Activated T-cell treated with anti-CD3 and anti-CD28 coated beads, Interleukin-2, amount 50 U/mL, for 48 hours (primary cell): Measurements from ENCODE around the gene CIZ1.

Experiments used
- DNase-seq, 2 experiments: peaks; one replicate each; pipeline ENCODE4 v3.0.0-alpha.2; 2020

Gene CIZ1

DNA sequence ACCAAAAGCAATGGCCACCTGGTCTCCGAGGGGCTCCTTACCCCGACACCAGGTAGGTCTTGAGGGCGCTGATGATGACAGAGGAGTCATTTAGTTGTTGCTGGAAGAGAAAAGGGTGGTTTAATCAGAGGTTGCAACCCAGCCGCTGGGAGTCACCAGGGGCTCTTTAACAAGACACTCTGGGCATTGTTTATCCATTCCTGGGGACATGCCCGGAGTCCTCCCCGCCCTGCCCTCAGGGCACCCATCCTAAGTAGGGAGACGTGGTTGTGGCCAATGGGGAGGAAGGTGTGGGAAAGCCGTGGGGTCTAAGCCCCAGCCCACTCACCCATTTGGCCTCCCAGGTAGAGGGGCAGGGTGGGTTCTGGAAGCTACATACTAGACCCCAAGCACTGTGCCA is 66.9 kb downstream of the CIZ1 start:
- no peak for DNase-seq

DNA sequence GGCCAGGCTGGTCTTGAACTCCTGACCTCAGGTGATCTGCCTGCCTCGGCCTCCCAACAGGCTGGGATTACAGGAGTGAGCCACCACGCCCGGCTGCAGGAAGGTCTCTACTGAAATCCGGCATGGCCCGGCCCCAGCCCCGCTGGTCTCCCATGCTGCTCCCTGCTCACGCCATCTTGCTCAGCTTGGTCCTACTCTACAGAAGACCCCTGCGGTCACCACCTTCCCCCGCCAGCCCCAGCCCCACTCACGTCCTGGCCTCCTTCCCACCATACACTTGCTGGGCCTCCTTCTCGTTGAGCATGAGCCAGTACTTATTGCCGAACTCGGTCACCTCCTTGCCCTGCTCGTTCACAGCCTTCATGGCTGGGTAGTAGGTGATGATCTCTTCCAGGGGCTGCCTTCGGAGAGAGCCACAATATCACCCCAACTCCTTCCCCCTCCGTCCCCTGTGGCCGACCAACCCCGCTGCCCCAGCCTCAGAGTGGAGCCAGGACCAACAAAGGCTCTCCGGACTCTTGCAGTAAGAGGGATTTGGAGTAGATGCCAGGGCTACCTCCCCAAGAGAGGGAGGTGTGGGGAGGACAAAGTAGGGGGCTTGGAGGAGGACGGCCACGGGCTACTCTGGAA is 67.8 kb downstream of the CIZ1 start:
- no peak for DNase-seq

DNA sequence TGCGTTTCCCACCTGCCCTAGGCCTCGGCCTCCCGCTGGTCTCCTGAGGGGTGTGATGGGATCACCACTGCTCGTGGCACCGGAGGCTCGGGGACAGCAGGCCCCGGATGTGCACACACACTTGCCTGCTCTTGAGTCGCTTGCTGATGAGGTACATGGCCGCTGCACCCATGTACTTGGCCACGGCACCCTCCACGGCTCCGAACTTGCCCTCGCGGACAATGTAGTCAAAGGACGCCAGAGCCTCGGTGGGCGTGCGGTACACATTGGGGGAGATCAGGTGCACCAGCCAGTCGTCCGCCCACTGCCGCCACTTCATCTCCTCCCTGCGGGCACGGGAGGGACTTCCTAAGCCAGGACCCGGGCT is 68.6 kb downstream of the CIZ1 start:
- DNase-seq, result no peak

DNA sequence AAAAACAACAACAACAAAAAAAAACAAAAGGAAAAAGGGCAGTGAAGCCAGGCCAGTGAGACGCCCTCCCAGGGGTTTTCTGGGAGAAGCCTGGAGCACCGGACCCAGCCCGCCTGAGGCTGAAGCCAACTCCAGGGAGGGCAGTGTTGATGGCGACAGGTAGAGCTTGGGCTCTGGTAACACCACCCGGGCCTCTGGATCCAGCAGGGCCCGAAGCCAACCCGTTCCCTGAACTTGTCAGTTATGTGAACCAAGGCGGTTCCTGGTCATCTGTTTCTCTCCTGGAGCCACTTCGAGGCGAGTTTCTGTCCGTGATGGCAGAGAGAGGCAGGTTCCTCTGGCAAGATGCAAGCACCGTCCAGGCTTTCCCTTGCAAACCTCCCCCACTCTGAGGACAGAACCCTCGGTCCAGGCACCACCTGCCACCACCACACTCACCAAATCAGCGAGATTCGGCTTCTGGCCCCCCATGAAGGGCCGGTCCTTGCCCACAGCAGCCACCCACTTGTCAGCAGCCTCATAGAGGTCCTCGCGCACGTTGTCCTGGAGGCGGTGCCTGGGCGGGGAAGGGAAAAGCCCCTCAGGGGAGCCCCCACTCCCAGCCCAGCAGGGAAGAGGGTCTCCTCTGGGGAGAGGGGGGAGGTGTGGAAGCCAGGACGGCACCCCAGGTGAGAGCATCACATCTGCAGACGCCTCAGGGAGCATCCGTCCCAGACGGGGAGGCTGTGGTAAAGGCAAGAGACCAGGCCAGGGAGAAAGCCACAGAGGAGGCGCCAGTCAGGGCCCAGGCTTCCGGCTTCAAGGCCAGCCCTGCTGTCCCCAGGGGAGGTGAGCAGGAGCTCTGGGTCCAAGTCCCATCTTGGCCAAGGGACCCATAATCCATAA is 69.2 kb downstream of the CIZ1 start:
- DNase-seq, result no peak

DNA sequence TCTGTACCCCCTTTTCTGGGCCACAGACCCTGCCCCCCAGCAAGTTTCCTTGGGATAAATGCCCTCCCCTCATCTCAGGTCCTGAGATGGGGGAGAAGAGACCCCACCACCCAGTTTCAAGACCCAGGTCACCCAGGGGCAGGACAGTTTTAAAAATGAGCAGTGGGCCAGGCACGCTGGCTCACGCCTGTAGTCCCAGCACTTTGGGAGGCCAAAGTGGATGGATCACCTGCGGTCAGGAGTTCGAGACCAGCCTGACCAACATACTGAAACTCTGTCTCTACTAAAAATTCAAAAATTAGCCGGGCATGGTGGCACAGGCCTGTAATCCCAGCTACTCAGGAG is 69.9 kb downstream of the CIZ1 start:
- no peak for DNase-seq

DNA sequence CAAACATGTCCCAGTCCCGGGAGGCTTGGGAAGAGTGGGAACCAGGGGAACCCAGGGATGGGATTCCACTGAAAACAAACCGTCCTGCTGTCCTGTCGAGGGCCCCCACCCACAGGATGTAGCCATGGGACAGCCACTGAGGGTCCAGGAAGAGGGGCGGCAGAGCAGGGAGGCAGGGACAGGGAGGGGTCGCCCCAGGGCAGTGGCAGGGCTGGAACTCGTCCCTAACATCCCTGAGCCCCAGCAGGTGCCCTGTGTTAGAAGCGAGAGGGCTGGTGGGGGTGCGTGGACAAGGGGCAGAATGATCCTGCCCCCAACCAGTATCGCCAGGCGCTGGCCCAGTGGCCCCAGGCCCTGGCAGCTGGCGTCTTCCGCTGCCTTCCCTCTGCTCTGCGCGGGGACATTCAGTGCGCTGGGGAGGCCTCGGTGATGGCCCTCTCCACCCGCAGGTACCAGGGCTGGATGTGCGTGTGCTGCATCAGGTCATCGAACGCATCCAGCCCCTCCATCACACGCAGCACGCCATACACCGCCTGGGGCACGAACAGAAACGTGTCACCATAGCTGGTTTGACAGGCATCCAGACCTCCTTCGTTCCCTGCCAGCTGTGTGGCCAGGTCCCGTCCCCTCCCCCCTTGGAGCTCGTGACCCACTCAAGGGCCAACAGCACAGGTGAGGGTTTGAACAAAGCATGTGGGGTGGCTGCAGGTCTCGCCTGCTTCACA is 70.5 kb downstream of the CIZ1 start:
- no peak for DNase-seq

DNA sequence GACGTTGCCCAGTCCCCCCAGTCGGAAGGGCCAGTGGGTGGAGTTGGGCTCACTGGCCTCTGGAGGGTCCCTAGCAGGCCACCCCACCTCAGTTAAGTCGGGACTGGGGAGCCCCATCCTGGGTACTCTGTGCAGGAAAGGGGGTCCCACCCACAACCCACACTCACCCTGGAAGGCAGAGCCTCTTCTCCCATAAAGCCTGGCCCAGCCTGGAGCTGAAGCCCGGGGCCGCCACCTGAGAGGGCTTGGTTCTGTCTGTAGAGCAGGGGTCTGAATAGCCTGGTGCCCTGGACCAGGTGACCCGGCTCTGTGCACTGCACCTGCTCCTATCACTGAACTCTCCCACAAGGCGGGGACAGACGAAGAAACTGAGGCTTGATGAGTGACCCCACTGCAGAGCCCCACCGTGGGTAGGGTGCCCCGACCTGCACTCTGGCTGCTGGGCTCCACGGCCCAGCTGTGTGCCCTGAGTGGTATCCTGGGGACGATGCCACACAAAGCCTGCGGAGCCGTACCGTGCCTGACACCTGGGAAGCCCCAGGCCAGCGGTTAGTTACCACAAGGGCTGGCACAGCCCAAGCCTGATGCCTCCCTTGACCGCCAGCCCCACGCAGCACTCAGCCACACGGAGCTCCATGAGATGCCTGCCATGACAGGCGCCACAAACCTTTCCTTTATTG is 71.2 kb downstream of the CIZ1 start:
- no peak for DNase-seq

DNA sequence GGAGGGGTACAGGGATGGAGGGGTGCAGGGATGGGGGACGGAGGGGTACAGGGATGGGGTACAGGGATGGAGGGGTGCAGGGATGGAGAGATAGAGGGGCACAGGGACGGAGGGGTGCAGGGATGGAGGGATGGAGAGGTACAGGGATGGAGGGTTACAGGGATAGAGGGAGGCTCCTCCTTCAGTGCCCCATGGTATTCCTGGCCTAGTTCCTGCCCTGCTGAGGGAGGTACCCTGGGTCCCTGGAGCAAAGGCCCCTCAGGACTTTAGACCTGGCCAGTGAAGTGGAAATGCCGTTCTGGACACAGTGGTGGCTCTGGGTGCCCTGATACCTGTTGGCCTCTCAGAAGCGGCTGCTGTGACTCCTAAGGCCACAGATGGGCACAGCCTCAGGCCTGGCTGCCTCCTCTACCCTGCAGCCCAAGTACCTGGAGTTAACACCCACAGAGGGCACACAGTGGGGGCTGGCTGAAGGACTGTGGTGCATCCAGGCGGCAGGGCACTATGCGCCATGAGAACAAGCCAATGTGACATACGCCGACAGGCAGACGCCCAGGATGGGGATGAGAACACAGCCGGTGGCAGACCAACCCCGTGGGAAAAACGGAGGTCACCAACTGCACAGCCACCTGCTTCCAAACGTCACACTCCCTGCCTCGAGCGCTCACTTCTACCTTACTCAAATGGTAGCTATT is 72.3 kb downstream of the CIZ1 start:
- no peak for DNase-seq

DNA sequence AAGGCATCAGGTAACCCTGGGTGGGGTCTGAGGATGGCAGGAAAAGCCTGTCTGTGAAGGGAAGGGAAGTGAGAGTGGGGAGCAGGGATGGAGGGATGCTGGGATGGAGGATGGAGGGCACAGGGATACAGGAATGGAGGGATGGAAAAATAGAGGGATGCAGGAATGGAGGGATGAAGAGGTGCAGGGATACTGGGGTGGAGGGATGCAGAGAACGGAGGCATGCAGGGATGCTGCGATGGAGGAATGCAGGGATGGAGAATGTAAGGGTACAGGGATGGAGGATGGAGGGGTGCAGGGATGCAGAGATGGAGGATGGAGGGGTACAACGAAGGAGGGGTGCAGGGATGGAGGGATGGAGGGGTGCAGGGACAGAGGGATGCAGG is 72.9 kb downstream of the CIZ1 start:
- DNase-seq, result no peak

DNA sequence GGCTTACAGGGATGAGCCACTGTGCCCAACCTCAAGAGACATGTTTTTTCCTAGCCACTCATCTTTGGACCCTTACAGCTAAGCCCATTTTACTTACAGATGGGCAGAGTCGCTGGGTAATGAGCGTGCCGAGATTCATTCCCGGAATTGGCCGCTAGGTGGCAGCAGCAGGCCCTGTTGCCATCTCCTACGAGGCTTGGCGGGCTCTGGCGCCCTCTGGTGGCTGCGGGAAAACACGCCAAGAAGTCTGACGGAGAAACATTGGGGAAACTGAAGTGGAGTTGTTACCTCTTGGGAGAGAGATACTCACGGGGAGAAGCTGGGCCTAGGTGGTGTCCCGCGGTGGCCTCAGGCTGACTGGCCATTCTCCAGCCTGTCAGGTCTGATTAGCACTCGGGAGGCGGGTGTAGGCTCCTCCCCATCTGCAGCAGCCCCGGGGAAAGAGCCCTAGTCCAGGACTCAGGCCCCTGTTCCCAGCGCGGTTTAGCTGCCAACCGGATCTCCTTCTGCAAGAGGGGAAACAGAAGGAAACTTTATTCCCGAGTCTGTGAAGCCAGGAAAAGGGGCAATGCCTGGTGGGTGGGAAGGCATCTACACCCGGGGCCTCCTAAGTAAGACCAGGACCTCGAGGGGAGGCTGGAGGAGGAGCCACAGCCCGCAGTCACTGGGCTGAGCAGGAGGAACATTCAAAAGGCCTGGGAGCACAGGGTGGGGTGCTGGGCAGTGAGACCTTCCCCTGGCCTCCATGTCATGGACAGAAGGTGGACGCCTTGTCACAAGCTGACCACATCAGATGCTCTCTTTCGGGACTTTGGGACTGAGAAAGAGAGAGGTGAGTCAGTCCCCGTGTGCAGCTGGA is 73.5 kb downstream of the CIZ1 start:
- DNase-seq, result peak; percentile 99

DNA sequence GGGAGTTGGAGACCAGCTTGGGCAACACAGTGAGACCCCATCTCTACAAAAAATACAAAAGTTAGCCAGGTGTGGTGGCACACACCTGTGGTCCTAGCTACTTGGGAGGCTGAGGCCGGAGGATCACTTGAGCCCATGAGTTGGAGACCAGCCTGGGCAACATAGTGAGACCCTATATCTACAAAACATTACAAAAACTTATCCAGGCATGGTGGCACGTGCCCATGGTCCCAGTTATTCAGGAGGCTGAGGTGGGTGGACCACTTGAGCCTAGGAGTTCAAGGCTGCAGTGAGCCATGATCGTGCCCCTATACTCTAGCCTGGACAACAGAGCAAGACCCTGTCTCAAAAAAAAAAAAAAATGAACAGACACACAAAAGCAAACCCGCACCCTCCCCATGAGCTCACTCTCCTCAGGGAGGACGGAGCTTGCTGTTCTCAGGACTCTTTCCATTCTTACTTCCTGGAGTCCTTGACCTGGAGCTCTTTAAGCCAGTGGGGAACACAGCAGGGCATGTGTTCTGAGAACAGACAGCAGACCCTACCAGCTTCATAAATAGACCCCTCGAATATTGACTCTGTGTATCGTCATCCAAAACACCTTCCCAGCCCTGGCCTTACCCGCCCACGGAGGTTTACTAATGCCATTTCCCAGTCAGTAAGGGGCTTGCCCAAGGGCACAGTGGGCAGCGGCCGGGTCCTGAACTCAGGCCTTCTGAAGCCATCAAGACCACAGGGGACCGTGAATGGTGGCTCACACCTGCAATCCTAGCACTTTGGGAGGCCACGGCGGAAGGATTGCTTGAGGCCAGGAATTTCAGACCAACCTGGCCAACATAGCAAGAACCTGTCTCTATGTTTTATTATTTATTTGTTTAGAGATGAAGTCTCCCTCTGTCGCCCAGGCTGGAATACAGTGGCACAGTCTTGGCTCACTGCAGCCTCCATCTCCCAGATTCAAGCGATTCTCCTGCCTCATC is 75.0 kb downstream of the CIZ1 start:
- DNase-seq, result no peak
